Measurements from ENCODE around the gene KCTD17.

DNA sequence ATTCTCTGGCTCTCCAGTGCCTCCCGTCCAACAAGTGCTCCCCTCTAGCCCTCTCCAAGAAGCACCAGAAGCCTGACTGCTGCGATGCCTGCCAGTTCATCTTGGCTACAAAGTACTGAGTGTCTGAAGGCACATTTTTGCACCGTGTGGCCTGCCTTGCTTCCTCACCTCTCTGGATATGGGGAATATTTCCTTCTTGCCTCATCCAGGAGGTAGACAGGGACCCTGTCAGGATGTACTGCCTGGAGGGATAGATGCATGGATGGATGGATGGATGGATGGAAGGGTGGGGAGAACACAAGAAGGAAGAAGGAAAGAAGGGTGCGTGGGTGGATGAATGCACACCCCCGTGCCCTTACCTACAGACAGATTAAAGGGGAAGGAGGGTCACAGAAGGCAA lies 27.6 kb downstream of the KCTD17 start:
- TF ChIP-seq, protein P1, sequence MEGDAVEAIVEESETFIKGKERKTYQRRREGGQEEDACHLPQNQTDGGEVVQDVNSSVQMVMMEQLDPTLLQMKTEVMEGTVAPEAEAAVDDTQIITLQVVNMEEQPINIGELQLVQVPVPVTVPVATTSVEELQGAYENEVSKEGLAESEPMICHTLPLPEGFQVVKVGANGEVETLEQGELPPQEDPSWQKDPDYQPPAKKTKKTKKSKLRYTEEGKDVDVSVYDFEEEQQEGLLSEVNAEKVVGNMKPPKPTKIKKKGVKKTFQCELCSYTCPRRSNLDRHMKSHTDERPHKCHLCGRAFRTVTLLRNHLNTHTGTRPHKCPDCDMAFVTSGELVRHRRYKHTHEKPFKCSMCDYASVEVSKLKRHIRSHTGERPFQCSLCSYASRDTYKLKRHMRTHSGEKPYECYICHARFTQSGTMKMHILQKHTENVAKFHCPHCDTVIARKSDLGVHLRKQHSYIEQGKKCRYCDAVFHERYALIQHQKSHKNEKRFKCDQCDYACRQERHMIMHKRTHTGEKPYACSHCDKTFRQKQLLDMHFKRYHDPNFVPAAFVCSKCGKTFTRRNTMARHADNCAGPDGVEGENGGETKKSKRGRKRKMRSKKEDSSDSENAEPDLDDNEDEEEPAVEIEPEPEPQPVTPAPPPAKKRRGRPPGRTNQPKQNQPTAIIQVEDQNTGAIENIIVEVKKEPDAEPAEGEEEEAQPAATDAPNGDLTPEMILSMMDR (IDR thresholded peaks at IDR 0.05): no peak
- TF ChIP-seq POLR2AphosphoS5 (IDR thresholded peaks at IDR 0.05): no peak
- TF ChIP-seq POLR2A (IDR thresholded peaks at IDR 0.05): no peak
